HG03280 (cell line): ENCODE results near the gene TAGLN.

Experiments used
- ATAC-seq: cut with Tn5 transposase; IDR thresholded peaks from one replicate; pipeline ENCODE4 v1.9.1; 2021; ENCODE audit warnings: mild to moderate bottlenecking, moderate library complexity; ENCODE audit not compliant: unreplicated experiment

The TAGLN gene

GRCh38 chr11:117212697-117213355, 13.7 kb downstream of the TAGLN start:
- no peak for ATAC-seq

GRCh38 chr11:117214404-117215110, 15.4 kb downstream of the TAGLN start:
- ATAC-seq = no peak

GRCh38 chr11:117217141-117218084, 18.2 kb downstream of the TAGLN start:
- no peak for ATAC-seq

- no peak for ATAC-seq
Measured at GRCh38 chr11:117218133-117218915, 19.2 kb downstream of the TAGLN start.

- no peak for ATAC-seq
Measured at GRCh38 chr11:117219001-117219400, 19.8 kb downstream of the TAGLN start.

GRCh38 chr11:117219455-117219854, 20.3 kb downstream of the TAGLN start:
- no peak for ATAC-seq

- ATAC-seq = no peak
Measured at GRCh38 chr11:117219995-117220394, 20.8 kb downstream of the TAGLN start.

GRCh38 chr11:117220568-117220967, 21.4 kb downstream of the TAGLN start:
- ATAC-seq = no peak

GRCh38 chr11:117220999-117221774, 22.0 kb downstream of the TAGLN start:
- ATAC-seq = no peak

GRCh38 chr11:117221775-117222517, 22.8 kb downstream of the TAGLN start:
- ATAC-seq = no peak

GRCh38 chr11:117222991-117223740, 24.0 kb downstream of the TAGLN start:
- ATAC-seq = no peak

- ATAC-seq = no peak
Measured at GRCh38 chr11:117223741-117224689, 24.8 kb downstream of the TAGLN start.

- ATAC-seq = no peak
Measured at GRCh38 chr11:117225553-117226170, 26.5 kb downstream of the TAGLN start.

GRCh38 chr11:117226388-117227385, 27.5 kb downstream of the TAGLN start:
- peak; percentile 48 for ATAC-seq

- no peak for ATAC-seq
Measured at GRCh38 chr11:117228091-117228490, 28.9 kb downstream of the TAGLN start.

GRCh38 chr11:117229411-117229810, 30.2 kb downstream of the TAGLN start:
- ATAC-seq = no peak
